Islet of Langerhans (tissue), 1 donor: Measurements from ENCODE around the gene FHOD3.
"Not testable (repeated sequence)": the region's sequence is repeated elsewhere in the genome, so short reads cannot be mapped to it uniquely, and the experiment has no call there.

Experiments used
- FAIRE-seq: peaks from one replicate; lab custom pipeline; 2011; peaks lifted over from hg19 to GRCh38; lab: Jason Lieb, UNC

The FHOD3 gene

DNA sequence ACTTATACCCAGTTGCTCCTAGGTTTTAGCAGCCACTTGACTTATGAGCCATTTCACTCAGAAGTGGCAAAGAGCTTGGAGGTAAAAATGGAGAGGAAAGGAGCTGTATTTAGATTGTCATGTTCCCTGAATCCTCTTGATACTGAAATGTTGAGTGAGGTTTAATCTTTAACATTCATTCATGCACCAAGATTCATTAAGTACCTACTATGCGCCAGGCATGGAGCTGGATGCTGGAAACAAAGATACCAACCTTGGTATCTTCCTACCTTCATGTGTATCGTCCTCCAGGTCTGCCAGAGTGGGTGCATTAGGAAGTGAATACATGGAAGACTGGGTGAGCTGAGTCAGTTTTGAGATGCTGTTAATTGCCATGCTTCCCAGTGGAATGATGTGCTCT lies 507.6 kb downstream of the FHOD3 start:
- no peak for FAIRE-seq

DNA sequence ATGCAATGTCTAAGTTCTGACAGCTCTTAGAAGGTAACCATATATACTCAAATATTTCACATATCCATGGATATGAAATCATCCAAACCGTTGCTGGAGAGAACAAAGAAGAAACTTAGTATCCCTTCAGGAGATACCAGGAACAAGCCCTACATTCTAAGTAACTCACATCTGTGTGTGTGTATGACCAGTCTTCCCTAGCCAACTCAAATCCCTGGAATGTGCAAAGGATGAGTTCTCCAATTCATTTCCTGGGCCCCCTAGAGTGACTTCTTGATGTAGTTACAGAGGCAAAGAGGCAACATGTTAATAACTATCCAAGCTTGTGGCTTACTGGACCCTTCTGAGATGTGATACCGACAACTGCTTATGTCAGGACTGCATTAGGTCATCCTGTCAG lies 511.2 kb downstream of the FHOD3 start:
- FAIRE-seq = no peak

DNA sequence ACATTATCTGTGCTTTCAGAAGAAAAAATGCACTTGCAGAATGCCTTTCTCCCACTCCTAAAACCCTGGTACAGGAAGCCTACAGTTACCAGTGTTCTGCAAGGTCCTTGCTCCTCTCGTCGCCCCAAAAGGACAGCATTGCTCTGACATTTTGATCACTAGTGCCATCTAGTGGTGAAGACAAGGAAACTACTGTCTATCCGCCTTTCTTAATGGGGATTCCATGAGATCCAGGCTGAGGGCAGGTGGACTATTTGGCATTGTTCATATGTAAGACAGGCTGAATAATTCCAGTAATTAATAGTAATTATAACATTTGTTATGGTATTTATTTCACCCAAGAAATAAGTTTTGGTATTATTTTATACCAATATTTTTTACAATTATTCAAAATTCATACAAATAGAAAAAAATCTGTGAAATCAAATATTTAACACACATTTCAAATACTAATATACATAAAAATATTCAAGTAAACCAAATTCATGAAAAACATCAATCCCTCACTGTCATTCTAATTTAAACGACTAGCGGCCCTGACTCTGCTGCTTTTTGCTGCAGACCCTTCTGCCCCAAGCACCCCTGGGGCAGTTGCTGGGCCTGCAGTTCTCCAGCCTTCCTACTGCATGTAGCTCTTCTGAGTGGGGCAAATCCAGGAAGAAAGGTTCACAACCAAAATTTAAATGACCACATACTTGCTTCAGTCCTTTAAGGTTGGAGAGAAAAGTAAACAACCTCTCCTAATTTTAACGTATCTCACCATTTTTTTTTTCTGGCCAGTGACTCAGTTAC lies 512.3 kb downstream of the FHOD3 start:
- no peak for FAIRE-seq

DNA sequence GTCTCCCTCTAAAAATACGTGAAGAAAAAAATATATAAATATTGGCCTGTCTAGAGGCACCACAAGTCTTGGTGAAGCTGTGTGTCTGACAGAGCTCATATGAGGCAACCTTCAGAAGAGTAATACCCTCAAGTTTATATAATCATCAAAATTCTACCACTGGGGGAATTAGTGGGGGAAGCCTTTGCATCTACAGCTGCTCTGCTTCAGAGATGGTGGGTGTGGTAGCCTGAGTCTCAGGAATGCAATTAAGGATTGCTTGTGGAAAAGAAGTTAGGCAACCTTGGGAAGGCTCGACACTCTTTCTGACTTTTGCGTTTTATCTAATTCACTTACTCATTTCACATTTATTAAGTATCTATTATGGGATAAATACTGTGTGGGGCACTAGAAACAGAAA lies 513.9 kb downstream of the FHOD3 start:
- no peak for FAIRE-seq

DNA sequence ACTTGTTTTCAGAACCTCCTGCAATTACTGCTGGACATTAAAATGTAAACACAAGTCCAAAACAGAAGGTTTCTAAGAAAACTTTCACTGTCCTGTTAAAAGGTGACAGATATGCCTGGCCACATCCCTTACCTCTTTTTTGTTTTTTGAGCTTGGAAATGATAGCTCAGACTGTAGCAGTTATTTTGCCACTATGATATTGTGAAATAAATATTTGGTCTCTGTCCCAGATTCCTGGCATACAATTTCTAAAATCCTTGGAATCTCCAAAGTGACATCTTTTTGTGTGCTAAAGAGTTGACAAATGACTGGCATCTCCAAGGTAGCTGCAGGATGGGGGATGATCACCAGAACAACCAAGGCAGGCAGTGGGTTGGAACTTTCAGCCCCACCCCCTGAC lies 514.4 kb downstream of the FHOD3 start:
- FAIRE-seq = no peak

DNA sequence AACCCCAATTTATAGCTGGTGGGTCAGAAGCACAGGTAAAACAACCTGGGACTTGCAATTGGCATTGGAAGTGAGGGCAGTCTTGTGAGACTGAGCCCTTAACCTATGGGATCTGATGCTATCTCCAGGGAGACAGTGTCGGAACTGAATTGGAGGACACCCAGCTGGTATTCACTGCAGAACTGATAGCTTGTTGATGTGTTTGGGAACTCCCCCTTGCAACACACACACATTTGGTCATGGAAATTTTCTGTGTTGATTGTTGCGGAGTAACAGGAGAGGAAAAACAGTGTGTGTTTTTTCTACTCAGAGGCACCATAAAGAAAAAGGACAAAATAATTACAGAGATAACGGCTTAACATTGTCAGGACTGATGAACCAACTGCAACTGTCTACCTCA lies 515.2 kb downstream of the FHOD3 start:
- no peak for FAIRE-seq

DNA sequence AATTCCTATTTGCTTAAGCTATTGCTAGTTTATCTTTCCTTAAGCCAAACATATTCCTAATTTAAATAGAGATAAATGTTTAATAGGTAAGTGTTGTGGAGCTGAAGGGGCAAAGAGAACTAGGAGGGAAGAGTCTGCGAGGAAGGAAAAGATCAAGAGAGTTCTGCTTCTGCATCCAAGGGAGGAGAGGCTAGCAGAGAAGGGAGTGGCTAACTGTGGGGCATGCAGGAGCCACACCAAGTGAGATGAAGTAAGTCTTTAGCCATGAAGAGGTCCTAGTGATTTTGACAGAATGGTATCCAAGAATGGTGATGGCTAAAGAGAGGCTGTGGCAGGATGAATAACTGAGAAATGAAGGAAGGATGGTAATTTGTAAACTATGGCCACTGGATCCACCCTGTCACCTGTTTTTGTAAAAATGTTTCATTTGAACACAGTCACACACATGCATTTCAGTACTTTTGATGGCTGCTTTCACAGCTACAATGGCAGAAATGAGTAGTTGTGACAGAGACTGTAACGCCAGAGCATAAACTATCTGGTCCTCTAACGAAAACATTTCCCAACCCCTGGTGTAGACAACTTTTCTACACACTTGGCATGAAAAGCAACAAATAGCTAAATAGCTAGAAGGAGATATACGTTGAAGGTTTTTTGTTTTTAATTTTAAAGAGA lies 515.7 kb downstream of the FHOD3 start:
- FAIRE-seq = no peak

DNA sequence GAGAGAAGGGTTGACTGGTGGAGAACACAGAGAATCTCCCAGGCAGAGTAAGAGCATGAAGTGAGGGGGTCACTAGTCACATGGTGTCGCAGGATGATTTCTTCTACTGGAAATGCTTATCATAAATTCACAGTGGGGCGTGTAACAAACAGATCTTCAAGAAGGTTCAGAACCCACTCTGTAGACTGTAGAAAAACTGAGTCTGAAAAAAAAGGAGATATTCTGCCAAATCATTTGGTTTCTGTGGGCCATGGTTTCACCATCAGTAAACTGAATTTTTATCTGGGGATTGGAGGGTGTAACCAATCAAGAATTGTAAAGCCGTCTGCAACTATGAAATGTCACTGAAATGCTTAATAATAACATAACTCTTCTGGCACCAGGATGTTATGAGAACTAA lies 516.3 kb downstream of the FHOD3 start:
- FAIRE-seq = no peak

DNA sequence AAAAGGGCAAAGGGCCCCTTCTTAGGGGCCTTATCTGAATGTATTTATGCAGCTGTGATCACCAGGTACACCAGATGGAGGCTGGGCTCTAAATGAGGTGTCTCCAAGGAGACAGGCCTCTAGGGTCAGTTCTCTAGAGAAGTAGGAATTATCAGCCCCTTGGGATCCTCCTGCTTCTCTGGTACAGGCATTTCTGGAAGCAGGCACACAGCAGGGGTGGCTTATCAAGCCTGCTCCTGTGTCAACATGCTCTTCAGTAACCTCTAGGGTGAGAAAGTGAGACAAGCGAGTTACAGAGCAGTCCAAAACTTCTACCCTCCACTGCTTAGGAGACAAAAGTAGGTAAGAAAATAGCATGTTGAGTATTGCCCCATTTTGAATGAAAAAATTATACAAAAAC lies 517.5 kb downstream of the FHOD3 start:
- FAIRE-seq = no peak

DNA sequence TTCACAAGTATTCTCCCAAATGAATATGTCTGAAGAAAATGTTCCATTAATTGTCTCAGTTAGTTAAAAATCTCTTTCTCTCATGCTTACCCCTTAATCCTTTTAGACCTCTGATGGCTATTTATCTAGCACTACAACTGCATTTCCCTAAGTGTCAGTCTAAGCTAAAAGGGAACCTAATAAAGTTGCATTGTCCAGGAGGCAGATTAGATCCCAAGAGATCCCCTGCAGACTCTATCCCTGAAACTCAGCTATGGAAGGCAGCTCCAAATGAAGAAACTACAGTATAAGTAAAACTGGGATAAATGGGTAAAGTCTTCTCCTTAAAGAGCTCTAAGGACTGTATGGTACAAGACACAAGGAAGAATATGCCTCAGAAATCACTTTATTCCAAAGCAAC lies 518.6 kb downstream of the FHOD3 start:
- not testable (repeated sequence) for FAIRE-seq

DNA sequence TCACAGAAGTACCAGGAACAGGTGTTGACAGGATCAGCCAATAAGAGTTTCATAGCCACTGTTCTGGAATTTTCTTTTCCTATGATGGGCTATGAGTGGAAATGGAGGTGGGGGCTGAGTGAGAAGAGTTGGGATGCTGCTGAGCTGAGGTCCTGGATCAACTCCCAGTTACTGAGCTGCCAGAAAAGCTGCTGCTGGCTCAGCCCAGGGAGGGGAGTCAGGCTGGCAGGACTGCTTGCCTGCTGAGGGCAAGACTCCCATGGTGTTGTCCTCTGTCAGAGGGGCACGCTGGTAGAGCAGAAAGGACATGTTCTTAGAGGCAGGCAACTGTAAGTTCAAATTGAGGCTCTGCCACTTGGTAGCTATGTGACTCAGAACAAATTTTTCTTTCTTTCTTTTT lies 519.5 kb downstream of the FHOD3 start:
- no peak for FAIRE-seq

DNA sequence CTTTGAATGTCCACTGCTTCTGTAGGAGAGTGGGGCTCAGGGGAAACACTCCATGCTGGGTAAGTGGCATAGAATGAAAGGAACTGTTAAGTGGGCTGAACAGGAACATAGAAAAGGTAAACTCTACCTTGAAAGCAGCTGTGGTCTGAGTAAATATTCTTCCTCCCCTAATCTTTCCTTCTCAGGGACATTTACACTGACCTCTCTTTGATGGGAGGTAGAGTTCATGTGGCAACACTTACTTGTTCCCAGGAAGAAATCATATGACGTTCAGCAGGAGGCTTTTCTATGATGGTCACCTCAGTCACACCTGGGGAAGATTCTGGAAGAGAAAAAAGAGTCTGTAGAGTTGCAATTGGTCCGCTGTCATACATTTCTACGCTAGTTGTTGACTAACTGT lies 521.1 kb downstream of the FHOD3 start:
- FAIRE-seq = no peak

DNA sequence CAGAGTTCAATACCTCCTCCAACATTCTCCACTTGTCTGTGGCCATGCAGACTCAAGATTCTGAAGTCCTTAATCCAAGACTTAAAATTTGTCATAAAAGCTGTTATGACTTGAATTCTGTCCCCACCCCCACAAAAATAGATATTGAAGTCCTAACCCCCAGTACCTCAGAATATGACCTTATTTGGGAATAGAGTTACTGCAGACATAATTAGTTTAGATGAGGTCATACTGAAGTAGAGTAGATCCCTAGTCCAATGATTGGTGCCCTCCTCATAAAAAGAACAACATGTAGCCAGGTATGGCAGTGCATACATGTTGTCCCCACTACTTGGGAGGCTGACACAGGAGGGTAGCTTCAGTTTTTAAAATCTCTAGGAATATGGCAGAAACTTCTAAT lies 522.1 kb downstream of the FHOD3 start:
- no peak for FAIRE-seq

DNA sequence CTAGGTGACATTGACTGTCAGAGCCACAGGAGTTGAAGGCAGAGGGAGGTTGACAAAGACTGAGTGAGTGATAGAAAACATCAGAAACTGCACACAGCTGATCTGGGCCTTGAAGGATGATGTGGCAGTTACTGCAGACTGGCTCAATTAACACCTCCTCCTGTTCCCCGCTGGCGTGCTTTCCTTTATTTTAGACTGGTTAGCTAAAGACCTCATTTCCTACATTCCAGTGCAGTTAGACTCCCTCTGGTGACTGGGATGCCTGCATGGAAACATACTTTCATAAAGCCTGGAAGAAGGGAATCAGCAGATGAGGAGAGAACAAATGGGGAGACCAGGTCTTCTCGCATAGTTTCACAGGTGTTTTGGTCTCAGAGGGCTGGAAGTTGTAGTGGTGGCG lies 524.2 kb downstream of the FHOD3 start:
- no peak for FAIRE-seq

DNA sequence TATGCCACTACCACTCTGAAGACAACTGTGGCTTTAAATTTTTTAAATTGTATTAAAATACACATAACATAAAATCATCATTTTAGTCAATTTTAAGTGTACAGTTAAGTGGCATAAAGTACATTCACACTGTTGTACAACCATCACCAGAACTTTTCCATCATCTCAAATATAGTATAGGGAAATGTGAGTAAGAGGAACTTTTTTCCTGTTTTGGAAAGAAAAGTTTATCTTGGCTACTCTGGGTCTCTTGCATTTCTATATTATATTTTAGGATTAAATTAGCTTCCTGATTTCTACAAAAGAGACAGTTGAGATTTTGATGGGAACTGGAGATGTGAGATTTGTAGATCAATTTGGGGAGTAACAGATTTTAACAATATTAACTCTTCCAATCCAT lies 528.0 kb downstream of the FHOD3 start:
- no peak for FAIRE-seq

DNA sequence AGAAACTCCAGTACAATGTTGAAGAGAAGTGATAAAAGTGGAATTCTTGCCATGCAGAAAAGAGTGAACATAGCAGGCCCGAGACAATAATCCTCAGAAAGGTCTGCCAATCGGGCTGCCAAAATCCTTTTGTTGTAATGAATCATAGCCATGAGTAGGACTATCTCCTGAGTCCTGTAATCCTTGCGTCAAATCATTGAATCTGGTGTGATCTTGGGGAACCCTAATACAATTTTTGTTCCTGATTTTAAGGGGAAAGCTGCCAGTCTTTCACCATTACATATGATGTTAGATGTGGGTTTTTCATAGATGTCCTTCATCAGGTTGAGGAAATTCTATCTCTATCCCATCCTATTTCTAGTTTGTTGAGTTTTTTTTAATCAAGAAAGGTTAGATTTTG lies 529.0 kb downstream of the FHOD3 start:
- FAIRE-seq = no peak

DNA sequence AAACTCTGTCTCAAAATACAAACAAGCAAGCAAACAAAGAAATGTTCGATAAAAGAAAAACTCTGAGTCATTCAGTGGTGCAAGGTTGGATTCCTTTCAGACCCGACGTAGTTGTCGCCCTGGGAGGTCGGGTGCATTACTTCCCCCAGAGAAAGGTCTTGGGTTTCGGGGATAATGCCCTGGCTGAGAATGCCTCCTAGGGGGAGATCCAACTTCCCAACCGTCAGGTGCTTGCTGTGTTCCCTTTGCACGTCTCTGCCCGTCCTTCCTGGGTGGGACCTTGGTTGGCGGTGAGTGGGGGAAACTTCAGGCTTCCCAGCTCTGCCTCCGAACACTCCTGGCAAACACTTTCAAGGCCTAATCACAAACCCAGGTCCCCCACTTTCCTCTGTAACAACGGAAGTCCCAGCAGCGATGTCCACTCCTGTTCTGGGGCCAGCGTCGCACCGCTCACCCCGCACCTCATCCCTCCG lies 530.7 kb downstream of the FHOD3 start:
- no peak for FAIRE-seq

DNA sequence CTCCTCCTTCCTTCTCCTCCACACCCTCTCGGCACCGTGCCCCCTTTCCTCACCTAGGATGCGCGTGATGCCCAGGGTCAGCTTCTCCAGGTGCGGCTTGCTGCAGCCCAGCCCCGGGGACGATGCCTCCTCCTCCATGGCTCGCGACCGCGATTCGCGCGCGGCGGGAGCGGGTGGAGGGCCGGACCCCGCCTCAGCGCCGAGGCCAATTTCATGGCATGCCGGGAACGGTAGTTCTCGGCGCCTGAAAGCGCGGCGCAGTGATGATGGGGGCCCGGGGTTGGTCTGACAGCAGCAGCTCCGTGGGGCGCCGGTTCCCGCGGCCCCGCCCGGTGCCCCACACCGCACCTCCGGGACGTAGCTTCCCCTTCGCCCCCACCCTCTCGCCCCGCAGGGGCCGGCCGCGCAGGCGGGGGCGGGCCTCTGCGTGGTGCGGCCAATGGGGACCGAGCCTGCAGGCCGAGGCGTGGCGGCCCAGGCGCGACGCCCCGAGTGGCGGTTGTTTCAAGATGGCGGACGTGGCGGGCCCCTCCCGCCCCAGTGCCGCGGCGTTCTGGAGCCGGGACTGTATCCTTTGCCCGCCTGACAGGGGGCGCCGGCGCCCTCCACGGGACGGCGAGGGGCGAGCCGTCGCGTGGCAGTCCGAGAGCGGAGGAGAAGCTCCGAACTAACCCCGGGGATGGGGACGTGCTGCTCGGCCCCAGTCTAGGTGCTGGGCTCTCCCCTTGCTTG lies 531.3 kb downstream of the FHOD3 start, which contains the start of the genes KIAA1328 and TPGS2:
TSS of gene KIAA1328 (plus strand) at position 498 of the 732 bp plus-strand sequence. CDS start at position 510, 12 bp downstream.
TSS of gene TPGS2 (minus strand) at position 373 of the 732 bp plus-strand sequence. CDS start at position 138, 235 bp downstream.
- no peak for FAIRE-seq
